Omental fat pad (tissue), 4 donors: ENCODE results near the gene SH3TC1. TPM values are rescaled to one million over a fixed set of nuclear protein-coding genes. Genes with fewer than 3 reads are reported as not detected.

Experiments
- ATAC-seq: fragments of 150-250 bp; one replicate; pipeline ENCODE4 v1.9.1; 2016; ENCODE audit warnings: mild to moderate bottlenecking, moderate library complexity; ENCODE audit not compliant: low FRiP score
- DNase-seq: peaks from one replicate; pipeline ENCODE4 v3.0.0-alpha.2; 2019; ENCODE audit warnings: low spot score
- total RNA-seq, 4 donors: library from RNA; depleted of rRNA; stranded (reverse); fragments of >200 nt; gene quantifications; one replicate each; pipeline ENCODE4 v1.1.0, GENCODE V29; 2016
- TF ChIP-seq, protein P1 (sequence below), 3 donors: fragments of 450-650 bp; IDR thresholded peaks; one replicate each; pipeline ENCODE4 v1.5.1; 2016 to 2017; ENCODE audit warnings: antibody characterized with exemption in 3 of 3, mild to moderate bottlenecking in 3 of 3, moderate library complexity in 2 of 3

Gene SH3TC1
- total RNA-seq, 4 donors from 2014 or later = 23.0 to 70.3 (median 29.1) TPM

DNA sequence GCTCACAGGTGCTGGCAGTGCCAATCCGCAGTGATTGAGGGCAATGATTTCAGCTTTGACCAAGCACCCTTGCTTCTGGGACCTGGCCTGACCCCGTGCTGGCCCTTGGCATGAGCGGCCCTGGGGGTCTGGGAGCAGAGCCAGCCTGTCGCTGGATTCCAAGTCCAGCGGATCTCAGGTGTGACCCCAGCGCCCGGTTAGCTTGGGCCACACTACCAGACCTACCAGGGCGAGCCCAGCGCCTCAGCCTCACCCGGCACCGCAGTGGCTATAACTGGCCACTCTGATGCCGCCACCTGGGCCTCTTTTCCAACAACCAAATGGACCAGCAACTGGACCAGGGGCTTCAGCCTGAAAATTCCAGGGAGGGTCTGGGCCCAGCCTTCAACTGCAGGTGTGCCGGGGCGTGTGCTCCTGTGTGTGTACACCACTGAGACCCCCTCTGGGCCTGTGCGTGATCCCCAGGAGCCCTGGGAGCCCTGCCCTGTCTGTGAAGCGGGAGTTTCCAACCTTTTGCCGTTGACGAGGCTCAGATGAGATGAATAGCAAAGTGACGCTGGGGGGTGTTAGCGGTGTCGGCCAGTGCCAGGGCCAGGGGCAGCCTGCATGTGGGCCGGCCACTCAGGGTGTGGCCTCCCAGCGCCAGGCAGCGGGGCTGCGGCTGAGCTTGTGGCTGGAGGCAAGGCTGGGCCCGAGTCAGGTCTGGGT lies 658 bp downstream of the SH3TC1 start:
- TF ChIP-seq, protein P1, sequence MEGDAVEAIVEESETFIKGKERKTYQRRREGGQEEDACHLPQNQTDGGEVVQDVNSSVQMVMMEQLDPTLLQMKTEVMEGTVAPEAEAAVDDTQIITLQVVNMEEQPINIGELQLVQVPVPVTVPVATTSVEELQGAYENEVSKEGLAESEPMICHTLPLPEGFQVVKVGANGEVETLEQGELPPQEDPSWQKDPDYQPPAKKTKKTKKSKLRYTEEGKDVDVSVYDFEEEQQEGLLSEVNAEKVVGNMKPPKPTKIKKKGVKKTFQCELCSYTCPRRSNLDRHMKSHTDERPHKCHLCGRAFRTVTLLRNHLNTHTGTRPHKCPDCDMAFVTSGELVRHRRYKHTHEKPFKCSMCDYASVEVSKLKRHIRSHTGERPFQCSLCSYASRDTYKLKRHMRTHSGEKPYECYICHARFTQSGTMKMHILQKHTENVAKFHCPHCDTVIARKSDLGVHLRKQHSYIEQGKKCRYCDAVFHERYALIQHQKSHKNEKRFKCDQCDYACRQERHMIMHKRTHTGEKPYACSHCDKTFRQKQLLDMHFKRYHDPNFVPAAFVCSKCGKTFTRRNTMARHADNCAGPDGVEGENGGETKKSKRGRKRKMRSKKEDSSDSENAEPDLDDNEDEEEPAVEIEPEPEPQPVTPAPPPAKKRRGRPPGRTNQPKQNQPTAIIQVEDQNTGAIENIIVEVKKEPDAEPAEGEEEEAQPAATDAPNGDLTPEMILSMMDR (IDR thresholded peaks at IDR 0.05) = no peak

DNA sequence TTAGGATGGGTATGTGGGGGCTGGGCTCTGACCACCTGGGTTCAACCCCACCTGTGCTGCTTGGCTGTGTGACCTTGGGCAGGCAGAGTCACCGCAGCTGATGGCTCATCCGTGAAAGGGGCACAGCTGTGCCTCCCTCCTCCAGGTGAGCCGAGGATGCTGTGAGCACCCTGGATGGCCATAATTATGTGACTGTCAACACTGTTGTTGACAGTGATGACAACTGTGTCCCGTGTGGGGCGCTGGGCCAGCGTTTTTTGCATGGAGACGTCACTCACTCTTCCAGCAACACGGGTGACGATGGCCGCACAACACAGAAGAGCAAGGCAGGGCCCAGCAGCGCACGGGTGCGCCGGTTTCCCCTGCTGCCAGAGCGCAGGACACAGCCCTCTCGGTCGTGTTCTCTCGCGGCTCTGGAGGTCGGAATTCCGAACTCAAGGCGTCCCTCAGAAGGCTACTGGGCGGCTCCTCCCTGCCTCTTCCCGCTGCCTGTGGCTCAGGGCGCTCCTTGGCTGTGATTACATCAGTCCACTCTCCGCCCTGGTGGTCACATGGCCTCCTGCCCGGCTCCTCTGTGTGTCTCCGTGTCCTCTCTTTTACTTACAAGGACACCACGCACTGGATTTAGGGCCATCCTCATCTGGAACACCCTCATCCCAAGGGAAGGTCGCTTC lies 1.3 kb downstream of the SH3TC1 start:
- TF ChIP-seq, protein P1 (IDR thresholded peaks at IDR 0.05) = no peak
- no peak for ATAC-seq
- no peak for DNase-seq

More for the DNA sequence above, 658 bp downstream of the SH3TC1 start:
- ATAC-seq = no peak
- no peak for DNase-seq

DNA sequence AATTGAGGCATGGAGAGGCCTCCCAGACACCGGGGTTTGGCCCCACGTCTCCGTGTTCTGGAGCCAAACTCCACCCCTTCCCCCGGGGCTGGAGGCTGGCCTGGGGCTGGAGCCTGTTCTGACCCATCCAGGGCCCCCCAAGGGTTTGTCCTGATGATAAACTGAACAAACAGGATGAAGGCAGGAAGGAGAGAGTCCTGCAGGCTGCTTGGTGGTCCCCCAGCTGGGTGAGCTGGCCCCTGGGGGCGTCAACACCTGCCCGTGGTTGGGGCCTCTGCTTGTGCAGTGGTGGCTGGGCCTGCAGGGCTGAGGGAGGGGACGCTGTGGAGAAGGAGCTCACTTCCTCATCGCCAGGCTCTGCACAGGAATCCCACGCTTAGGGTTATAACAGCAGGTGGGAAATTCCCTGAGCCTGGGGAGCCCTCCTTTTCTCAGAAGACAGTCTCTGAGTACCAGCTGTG lies 2.3 kb downstream of the SH3TC1 start:
- no peak for DNase-seq
- TF ChIP-seq, protein P1 (IDR thresholded peaks at IDR 0.05) = no peak
- ATAC-seq = no peak

DNA sequence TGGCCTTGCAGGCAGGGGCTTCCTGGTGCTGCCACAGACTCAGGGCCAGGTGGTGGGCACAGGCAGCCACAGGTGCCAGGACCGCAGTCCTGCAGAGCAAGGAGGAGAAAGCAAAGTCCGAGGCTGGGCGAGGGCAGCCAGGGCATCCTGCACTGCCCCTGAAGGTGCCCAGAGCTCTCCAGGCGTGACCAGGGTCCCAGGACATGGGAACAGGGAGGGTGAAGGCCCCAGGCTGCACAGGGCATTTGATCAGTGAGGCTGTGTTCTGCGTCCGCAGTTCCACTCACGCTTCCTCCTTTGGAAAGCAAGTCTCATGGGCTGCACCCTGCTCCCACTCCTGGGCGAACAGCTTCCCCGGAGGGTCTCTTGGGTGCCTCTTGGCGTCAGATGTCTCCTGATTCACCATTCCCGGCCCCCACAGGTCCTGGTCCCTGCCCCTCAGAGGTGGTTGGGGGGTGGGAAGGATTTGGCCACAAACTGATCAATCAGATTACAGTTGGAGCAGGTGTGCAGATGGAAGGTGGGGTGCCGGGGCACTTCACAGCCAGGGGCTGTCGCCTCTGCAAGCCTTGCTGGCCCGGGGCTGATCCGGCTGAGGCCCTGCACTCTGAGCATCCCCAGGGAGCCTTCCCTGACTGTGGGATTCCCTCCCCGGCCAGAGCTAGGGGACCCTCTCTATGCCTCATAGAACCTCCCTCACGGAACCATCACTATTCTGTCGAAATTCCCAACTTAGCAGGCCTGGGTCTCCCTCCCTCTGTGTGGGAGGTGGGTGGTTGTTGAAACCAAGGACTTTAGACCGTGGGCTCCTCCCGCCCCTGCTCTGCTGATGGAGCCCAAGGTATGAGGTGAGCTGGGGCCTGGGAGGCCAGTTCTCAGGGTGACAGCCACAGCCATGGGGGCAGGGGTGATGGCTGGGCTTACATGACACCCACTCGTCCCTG lies 3.3 kb downstream of the SH3TC1 start:
- no peak for DNase-seq
- no peak for ATAC-seq
- TF ChIP-seq, protein P1 (IDR thresholded peaks at IDR 0.05) = no peak

DNA sequence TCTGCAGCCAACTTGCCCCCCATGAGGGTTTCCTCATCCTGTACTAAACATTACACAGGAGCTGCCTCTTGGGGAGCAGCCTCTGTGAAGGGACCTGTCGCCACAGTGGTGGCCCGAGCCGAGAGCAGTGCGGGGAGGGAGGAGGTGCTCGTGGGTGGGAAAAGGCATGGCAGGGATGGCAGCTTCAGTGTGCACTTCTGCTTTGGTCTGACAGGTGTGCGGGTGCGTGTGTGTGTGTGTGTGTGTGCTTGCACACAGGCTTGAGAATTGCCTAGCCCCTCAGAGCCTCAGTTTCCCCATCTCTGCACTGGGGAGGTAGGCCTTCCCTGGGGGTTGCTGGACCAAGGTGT lies 3.9 kb downstream of the SH3TC1 start:
- DNase-seq = no peak
- TF ChIP-seq, protein P1 (IDR thresholded peaks at IDR 0.05) = no peak
- ATAC-seq = no peak

DNA sequence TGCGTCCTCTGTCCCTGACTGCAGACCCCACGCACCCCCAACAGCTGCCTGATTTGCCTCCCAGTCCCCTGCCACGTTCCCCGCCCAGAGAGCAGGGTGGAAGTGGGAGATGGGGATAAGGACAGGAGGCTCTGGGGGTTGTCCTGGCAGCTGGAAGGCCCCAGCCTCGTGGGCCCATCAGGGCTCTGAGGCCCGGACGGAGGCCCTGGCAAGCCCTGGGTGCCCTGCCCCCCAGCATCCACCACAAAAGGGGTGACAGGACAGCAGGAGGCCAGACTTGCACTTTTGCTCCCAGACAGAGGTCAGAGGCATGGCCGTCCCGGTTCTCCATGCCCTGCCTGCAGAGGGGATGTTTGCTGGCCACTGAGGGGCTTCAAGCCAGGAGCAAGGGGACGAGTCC lies 4.7 kb downstream of the SH3TC1 start:
- TF ChIP-seq, protein P1 (IDR thresholded peaks at IDR 0.05) = no peak
- ATAC-seq (no peak), DNase-seq (no peak)
